GM12864 (cell line): ENCODE data around the gene KRIT1.

Experiments used
- DNase-seq: peaks from one replicate; pipeline ENCODE4 v3.0.0-alpha.2; 2011; ENCODE audit warnings: low read depth
- H3K4me3 ChIP-seq: 2 replicates; pipeline ENCODE4 v1.5.1; 2011; ENCODE audit warnings: mild to moderate bottlenecking, low read depth, low read length, control low read depth
- CTCF ChIP-seq: IDR thresholded peaks from 2 replicates; pipeline ENCODE4 v1.5.1; 2011; ENCODE audit warnings: low read depth, mild to moderate bottlenecking, moderate library complexity, low read length, control low read depth, inconsistent platforms; ENCODE audit errors: missing control alignments

KRIT1 gene

GRCh38 chr7:92156990-92157389 is 88.7 kb downstream of the KRIT1 start:
- TF ChIP-seq CTCF: no peak
- no peak for DNase-seq

GRCh38 chr7:92155108-92155739 is 90.5 kb downstream of the KRIT1 start:
- DNase-seq: no peak
- H3K4me3 ChIP-seq: no peak overlapping the region
- no peak for TF ChIP-seq CTCF

More at GRCh38 chr7:92156990-92157389, 88.7 kb downstream of the KRIT1 start:
- H3K4me3 ChIP-seq: no peak overlapping the region

- H3K4me3 ChIP-seq: no peak overlapping the region
- DNase-seq: no peak
- TF ChIP-seq CTCF: no peak
These were observed 95.2 kb downstream of the KRIT1 start for GRCh38 chr7:92150450-92151017.

GRCh38 chr7:92149736-92150239 is 95.9 kb downstream of the KRIT1 start:
- TF ChIP-seq CTCF: no peak
- H3K4me3 ChIP-seq: no peak overlapping the region
- no peak for DNase-seq
